ENCODE results near the gene ABHD14A.

DNA sequence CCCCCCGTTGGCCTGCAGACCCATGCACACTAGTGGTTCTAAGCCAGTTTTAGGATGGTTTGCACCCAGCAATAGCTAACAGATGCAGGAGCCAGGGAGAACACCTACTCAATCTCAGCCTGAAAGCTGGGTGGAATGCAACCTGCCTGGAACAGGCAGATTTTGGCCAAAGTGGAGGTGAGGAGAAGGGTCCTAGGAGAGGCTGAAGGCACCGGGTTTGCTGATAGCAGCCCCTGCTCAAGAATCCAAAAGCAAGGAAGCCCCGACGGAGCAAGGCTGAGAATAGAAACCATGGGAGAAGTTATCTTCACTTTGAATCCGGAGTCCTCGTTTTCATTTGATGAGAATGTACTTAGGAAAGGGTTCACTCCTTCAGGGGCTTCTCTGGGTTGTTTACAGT lies 43.1 kb upstream of the ABHD14A start:
- TF ChIP-seq CTCF (conservative IDR thresholded peaks at IDR 0.05; ENCODE audit: low read depth, low read length) (no peak), EZH2 (IDR thresholded peaks at IDR 0.05; ENCODE audit: borderline replicate concordance, low read depth, low read length, poor library complexity, severe bottlenecking) (no peak)
